HepG2 (cell line): ENCODE measurements around the gene EWSR1.

ENCODE experiments used
- ARID2 ChIP-seq: sonication (generic); formaldehyde crosslinking; IDR thresholded peaks from 2 replicates; pipeline ENCODE4 v1.8.1; 2022; ENCODE audit warnings: mild to moderate bottlenecking, missing genetic modification reagents, borderline replicate concordance
- BCL3 ChIP-seq: sonication (generic); formaldehyde crosslinking; IDR thresholded peaks from 2 replicates; pipeline ENCODE4 v1.5.1; 2020; ENCODE audit warnings: mild to moderate bottlenecking, missing genetic modification reagents, moderate library complexity
- BRCA1 ChIP-seq: sonication (generic); formaldehyde crosslinking; IDR thresholded peaks from 2 replicates; pipeline ENCODE4 v1.4.0; 2020; ENCODE audit warnings: missing genetic modification reagents
- CREB1 ChIP-seq, 2 experiments: fragments of 450-650 bp in 1 of 2; IDR thresholded peaks; 2 replicates each; pipeline ENCODE4 v1.6.1; 2016 to 2017; ENCODE audit warnings: control low read depth in 1 of 2, mild to moderate bottlenecking in 1 of 2, missing compliant biosample characterization in 1 of 2, missing genetic modification characterization in 1 of 2
- HDAC2 ChIP-seq: sonication (generic); formaldehyde crosslinking; IDR thresholded peaks from 2 replicates; pipeline ENCODE4 v1.4.0; 2020; ENCODE audit warnings: missing genetic modification reagents
- MAFF ChIP-seq: IDR thresholded peaks from 2 replicates; pipeline ENCODE4 v1.6.1; 2011; ENCODE audit warnings: low read depth, low read length, improper control_type of control experiment
- SP2 ChIP-seq: sonication (generic); formaldehyde crosslinking; IDR thresholded peaks from 2 replicates; pipeline ENCODE4 v1.5.1; 2020; ENCODE audit warnings: mild to moderate bottlenecking, missing genetic modification reagents
- TCF12 ChIP-seq, 2 experiments: fragments of 450-650 bp in 1 of 2; sonication (generic) in 1 of 2; formaldehyde crosslinking in 1 of 2; IDR thresholded peaks; 2 replicates each; pipeline versions ENCODE4 v1.6.1 to v1.8.0; 2017 to 2022; ENCODE audit warnings: antibody characterized with exemption in 1 of 2, mild to moderate bottlenecking in 1 of 2, missing genetic modification reagents in 1 of 2, moderate library complexity in 1 of 2
- ZFP36 ChIP-seq: fragments of 150-350 bp; IDR thresholded peaks from 2 replicates; pipeline ENCODE4 v1.6.1; 2018; ENCODE audit warnings: borderline replicate concordance, low read length, low read depth; ENCODE audit not compliant: partially characterized antibody
- ZNF3 ChIP-seq: IDR thresholded peaks from 2 replicates; pipeline ENCODE4 v1.7.0; 2017; ENCODE audit warnings: inconsistent platforms
- ZNF766 ChIP-seq: sonication (generic); formaldehyde crosslinking; IDR thresholded peaks from 2 replicates; pipeline ENCODE4 v1.5.0; 2020; ENCODE audit warnings: missing genetic modification reagents, borderline replicate concordance

GRCh38 chr22:29308148-29308790 lies 40.2 kb downstream of the EWSR1 start:
- TF ChIP-seq CREB1 (IDR thresholded peaks at IDR 0.05), result no peak
- no peak for TF ChIP-seq CREB1 (CRISPR knock-in tag; IDR thresholded peaks at IDR 0.05)
- TF ChIP-seq ARID2 (CRISPR knock-in tag), result no peak
- TF ChIP-seq ZNF3 (CRISPR knock-in tag), result no peak
- TF ChIP-seq BCL3, result no peak
- no peak for TF ChIP-seq ZNF766 (CRISPR knock-in tag)
- no peak for TF ChIP-seq ZFP36
- no peak for TF ChIP-seq MAFF
- TF ChIP-seq BRCA1 (CRISPR knock-in tag), result no peak
- no peak for TF ChIP-seq SP2 (CRISPR knock-in tag)
- TF ChIP-seq HDAC2 (CRISPR knock-in tag), result no peak
- no peak for TF ChIP-seq TCF12 (IDR thresholded peaks at IDR 0.05)
- no peak for TF ChIP-seq TCF12 (CRISPR knock-in tag; IDR thresholded peaks at IDR 0.05)
